ENCODE measurements around the gene HIGD1C. TPM values are rescaled to one million over a fixed set of nuclear protein-coding genes. Genes with fewer than 3 reads are reported as not detected.

The HIGD1C gene
- total and polyA plus RNA-seq, 2 experiments from 2014 or later: not detected

DNA sequence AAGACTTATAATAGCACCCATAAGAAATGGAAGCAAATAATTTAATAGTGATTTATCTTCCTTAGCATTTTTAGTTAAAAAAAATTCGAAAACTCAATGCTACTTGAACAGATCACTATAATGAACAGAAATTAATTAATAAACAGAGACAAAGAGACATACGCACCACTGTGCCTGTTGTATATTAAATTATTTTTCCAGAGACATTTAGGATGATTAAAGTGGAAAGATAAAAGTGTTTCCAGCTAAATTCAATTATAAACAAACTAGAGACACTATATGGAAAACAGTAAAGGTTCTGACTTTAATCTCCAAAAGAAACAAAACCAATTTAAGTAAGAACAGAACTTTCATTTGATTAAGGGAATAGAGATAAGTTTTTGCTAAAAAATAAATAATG, 3.4 kb downstream of the HIGD1C start:
- ATAC-seq (no peak), DNase-seq (ENCODE audit: low spot score) (no peak)
- Histone ChIP-seq H4K20me1 (replicated peaks; ENCODE audit: insufficient read depth) (no peaks in the 10 kb centered on the region), H3K36me3 (ENCODE audit: insufficient read depth) (no peaks in the 10 kb centered on the region), H3F3A (replicated peaks; ENCODE audit: low read depth) (no peaks in the 10 kb centered on the region), H3K79me2 (replicated peaks; ENCODE audit: insufficient read depth) (no peaks in the 10 kb centered on the region), H2AFZ (no peak overlapping the region), H3K4me3 (no peak overlapping the region), H3K27ac (ENCODE audit: low read depth) (no peak overlapping the region), H3K27me3 (ENCODE audit: insufficient read depth) (no peaks in the 10 kb centered on the region), H3K4me1 (ENCODE audit: insufficient read depth) (no peaks in the 10 kb centered on the region), H3K9me2 (ENCODE audit: insufficient read depth) (no peaks in the 10 kb centered on the region), H3K4me2 (no peak overlapping the region)
- Mint-ChIP-seq H3K27me3 (ENCODE audit: insufficient read depth, low read depth, poor library complexity) (peaks cover 5% of the 10 kb centered on the region), H3K9me3 (no peaks in the 10 kb centered on the region; the same call in 2 of the 3 replicates), H3K4me1 (peaks cover 3% of the 10 kb centered on the region; the same call in 1 of the 3 replicates), H3K4me3 (no peak overlapping the region), H3K36me3 (ENCODE audit: low read depth) (no peaks in the 10 kb centered on the region), H3K27ac (no peak overlapping the region)
- TF ChIP-seq POLR2AphosphoS5 (IDR thresholded peaks at IDR 0.05; ENCODE audit: low read depth) (no peak), STAT1 (IDR thresholded peaks at IDR 0.05; ENCODE audit: unreplicated experiment) (no peak), CREB1 (CRISPR knock-in tag; IDR thresholded peaks at IDR 0.05; ENCODE audit: low read depth) (no peak), EZH2phosphoT487 (IDR thresholded peaks at IDR 0.05; ENCODE audit: unreplicated experiment) (no peak), NANOG (IDR thresholded peaks at IDR 0.05; ENCODE audit: borderline replicate concordance) (no peak), JUNB (IDR thresholded peaks at IDR 0.05; ENCODE audit: unreplicated experiment) (no peak), ZNF331 (CRISPR knock-in tag; IDR thresholded peaks at IDR 0.05; ENCODE audit: low read depth) (no peak)
- TF ChIP-seq, protein P1, sequence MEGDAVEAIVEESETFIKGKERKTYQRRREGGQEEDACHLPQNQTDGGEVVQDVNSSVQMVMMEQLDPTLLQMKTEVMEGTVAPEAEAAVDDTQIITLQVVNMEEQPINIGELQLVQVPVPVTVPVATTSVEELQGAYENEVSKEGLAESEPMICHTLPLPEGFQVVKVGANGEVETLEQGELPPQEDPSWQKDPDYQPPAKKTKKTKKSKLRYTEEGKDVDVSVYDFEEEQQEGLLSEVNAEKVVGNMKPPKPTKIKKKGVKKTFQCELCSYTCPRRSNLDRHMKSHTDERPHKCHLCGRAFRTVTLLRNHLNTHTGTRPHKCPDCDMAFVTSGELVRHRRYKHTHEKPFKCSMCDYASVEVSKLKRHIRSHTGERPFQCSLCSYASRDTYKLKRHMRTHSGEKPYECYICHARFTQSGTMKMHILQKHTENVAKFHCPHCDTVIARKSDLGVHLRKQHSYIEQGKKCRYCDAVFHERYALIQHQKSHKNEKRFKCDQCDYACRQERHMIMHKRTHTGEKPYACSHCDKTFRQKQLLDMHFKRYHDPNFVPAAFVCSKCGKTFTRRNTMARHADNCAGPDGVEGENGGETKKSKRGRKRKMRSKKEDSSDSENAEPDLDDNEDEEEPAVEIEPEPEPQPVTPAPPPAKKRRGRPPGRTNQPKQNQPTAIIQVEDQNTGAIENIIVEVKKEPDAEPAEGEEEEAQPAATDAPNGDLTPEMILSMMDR (conservative IDR thresholded peaks at IDR 0.05; ENCODE audit: low read depth in 2 of 2): no peak

DNA sequence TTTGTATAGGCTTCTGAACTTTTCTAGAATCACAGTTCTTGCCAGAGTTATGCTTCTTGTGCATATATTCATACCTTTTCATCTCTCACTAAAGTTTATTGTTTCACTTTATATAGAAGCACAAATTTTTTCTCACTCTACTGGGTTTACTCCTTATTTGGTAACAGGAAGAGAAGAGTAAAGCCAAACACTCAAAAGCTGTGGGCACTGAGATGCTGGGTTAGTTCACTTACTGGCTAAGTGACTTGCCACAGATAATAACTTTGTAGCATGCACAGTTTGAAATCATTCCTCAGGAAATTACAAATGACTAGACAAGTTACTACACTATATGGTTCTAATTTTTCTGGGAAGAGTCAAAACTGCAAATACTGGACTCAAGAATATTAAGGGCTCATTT, 7.8 kb downstream of the HIGD1C start:
- no peaks in the 10 kb centered on the region; the same call in 2 of the 3 replicates for H3K9me3 Mint-ChIP-seq
- H3K4me3 Mint-ChIP-seq: no peak overlapping the region
- no peaks in the 10 kb centered on the region for H3K79me2 ChIP-seq (replicated peaks; ENCODE audit: insufficient read depth)
- H3K27me3 ChIP-seq (ENCODE audit: insufficient read depth): no peaks in the 10 kb centered on the region
- H3K4me1 ChIP-seq (ENCODE audit: insufficient read depth): no peaks in the 10 kb centered on the region
- no peak overlapping the region for H3K27ac ChIP-seq (ENCODE audit: low read depth)
- H3F3A ChIP-seq (replicated peaks; ENCODE audit: low read depth): no peaks in the 10 kb centered on the region
- H3K36me3 Mint-ChIP-seq (ENCODE audit: low read depth): no peaks in the 10 kb centered on the region
- DNase-seq (ENCODE audit: low spot score): no peak
- H3K4me3 ChIP-seq: no peak overlapping the region
- H3K27ac Mint-ChIP-seq: no peak overlapping the region
- no peak overlapping the region for H3K4me2 ChIP-seq
- no peaks in the 10 kb centered on the region for H3K4me1 Mint-ChIP-seq
- H4K20me1 ChIP-seq (replicated peaks; ENCODE audit: insufficient read depth): no peaks in the 10 kb centered on the region
- no peak for ATAC-seq
- no peaks in the 10 kb centered on the region for H3K36me3 ChIP-seq (ENCODE audit: insufficient read depth)
- peaks cover 3% of the 10 kb centered on the region for H3K27me3 Mint-ChIP-seq (ENCODE audit: insufficient read depth, low read depth, poor library complexity)
- no peaks in the 10 kb centered on the region for H3K9me2 ChIP-seq (ENCODE audit: insufficient read depth)
- H2AFZ ChIP-seq: no peak overlapping the region
- TF ChIP-seq STAT1 (IDR thresholded peaks at IDR 0.05; ENCODE audit: unreplicated experiment): no peak
- TF ChIP-seq, protein P2, sequence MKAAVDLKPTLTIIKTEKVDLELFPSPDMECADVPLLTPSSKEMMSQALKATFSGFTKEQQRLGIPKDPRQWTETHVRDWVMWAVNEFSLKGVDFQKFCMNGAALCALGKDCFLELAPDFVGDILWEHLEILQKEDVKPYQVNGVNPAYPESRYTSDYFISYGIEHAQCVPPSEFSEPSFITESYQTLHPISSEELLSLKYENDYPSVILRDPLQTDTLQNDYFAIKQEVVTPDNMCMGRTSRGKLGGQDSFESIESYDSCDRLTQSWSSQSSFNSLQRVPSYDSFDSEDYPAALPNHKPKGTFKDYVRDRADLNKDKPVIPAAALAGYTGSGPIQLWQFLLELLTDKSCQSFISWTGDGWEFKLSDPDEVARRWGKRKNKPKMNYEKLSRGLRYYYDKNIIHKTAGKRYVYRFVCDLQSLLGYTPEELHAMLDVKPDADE (IDR thresholded peaks at IDR 0.05): no peak
- TF ChIP-seq EZH2 (IDR thresholded peaks at IDR 0.05; ENCODE audit: low read depth, unreplicated experiment): no peak
- TF ChIP-seq JUNB (IDR thresholded peaks at IDR 0.05; ENCODE audit: unreplicated experiment): no peak
- TF ChIP-seq ZNF114 (CRISPR knock-in tag; IDR thresholded peaks at IDR 0.05): no peak
- no peak for TF ChIP-seq NANOG (IDR thresholded peaks at IDR 0.05; ENCODE audit: borderline replicate concordance)
- TF ChIP-seq CREB1 (CRISPR knock-in tag; IDR thresholded peaks at IDR 0.05; ENCODE audit: low read depth): no peak
- TF ChIP-seq POLR2AphosphoS5 (IDR thresholded peaks at IDR 0.05; ENCODE audit: low read depth): no peak
- TF ChIP-seq, protein P3, sequence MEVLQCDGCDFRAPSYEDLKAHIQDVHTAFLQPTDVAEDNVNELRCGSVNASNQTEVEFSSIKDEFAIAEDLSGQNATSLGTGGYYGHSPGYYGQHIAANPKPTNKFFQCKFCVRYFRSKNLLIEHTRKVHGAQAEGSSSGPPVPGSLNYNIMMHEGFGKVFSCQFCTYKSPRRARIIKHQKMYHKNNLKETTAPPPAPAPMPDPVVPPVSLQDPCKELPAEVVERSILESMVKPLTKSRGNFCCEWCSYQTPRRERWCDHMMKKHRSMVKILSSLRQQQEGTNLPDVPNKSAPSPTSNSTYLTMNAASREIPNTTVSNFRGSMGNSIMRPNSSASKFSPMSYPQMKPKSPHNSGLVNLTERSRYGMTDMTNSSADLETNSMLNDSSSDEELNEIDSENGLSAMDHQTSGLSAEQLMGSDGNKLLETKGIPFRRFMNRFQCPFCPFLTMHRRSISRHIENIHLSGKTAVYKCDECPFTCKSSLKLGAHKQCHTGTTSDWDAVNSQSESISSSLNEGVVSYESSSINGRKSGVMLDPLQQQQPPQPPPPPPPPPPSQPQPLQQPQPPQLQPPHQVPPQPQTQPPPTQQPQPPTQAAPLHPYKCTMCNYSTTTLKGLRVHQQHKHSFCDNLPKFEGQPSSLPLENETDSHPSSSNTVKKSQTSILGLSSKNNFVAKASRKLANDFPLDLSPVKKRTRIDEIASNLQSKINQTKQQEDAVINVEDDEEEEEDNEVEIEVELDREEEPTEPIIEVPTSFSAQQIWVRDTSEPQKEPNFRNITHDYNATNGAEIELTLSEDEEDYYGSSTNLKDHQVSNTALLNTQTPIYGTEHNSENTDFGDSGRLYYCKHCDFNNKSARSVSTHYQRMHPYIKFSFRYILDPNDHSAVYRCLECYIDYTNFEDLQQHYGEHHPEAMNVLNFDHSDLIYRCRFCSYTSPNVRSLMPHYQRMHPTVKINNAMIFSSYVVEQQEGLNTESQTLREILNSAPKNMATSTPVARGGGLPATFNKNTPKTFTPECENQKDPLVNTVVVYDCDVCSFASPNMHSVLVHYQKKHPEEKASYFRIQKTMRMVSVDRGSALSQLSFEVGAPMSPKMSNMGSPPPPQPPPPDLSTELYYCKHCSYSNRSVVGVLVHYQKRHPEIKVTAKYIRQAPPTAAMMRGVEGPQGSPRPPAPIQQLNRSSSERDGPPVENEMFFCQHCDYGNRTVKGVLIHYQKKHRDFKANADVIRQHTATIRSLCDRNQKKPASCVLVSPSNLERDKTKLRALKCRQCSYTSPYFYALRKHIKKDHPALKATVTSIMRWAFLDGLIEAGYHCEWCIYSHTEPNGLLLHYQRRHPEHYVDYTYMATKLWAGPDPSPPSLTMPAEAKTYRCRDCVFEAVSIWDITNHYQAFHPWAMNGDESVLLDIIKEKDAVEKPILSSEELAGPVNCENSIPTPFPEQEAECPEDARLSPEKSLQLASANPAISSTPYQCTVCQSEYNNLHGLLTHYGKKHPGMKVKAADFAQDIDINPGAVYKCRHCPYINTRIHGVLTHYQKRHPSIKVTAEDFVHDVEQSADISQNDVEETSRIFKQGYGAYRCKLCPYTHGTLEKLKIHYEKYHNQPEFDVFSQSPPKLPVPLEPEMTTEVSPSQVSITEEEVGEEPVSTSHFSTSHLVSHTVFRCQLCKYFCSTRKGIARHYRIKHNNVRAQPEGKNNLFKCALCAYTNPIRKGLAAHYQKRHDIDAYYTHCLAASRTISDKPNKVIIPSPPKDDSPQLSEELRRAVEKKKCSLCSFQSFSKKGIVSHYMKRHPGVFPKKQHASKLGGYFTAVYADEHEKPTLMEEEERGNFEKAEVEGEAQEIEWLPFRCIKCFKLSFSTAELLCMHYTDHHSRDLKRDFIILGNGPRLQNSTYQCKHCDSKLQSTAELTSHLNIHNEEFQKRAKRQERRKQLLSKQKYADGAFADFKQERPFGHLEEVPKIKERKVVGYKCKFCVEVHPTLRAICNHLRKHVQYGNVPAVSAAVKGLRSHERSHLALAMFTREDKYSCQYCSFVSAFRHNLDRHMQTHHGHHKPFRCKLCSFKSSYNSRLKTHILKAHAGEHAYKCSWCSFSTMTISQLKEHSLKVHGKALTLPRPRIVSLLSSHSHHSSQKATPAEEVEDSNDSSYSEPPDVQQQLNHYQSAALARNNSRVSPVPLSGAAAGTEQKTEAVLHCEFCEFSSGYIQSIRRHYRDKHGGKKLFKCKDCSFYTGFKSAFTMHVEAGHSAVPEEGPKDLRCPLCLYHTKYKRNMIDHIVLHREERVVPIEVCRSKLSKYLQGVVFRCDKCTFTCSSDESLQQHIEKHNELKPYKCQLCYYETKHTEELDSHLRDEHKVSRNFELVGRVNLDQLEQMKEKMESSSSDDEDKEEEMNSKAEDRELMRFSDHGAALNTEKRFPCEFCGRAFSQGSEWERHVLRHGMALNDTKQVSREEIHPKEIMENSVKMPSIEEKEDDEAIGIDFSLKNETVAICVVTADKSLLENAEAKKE (CRISPR knock-in tag; IDR thresholded peaks at IDR 0.05): no peak
- TF ChIP-seq EZH2phosphoT487 (IDR thresholded peaks at IDR 0.05; ENCODE audit: unreplicated experiment): no peak
